HPDE6-E6E7 (cell line): ENCODE data around the gene SEC22A.

Experiments used
- DNase-seq: peaks from one replicate; pipeline ENCODE4 v3.0.0; 2011; ENCODE audit warnings: missing footprints; ENCODE audit errors: extremely low spot score

Gene SEC22A

GRCh38 chr3:123305192-123305591 is 103.4 kb downstream of the SEC22A start:
- no peak for DNase-seq

DNA sequence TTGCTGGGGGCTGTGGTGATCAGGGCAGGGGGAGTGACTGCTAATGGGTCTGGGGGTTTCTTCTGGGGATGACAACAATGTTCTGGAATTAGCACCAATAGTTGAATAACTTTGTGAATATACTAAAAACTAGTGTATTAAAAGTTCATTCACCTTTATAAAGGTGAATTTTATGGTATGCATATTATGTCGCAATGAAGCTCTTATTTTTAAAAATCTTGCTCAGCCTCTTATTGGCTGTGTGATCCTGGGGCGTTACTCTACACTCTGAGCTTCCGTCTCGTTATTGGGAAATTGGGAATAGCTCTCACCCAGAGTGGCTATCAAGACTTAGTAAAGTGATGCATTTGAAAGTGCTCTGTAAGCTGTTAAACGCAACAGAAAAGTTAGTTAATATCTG is 105.3 kb downstream of the SEC22A start:
- DNase-seq, result no peak

DNA sequence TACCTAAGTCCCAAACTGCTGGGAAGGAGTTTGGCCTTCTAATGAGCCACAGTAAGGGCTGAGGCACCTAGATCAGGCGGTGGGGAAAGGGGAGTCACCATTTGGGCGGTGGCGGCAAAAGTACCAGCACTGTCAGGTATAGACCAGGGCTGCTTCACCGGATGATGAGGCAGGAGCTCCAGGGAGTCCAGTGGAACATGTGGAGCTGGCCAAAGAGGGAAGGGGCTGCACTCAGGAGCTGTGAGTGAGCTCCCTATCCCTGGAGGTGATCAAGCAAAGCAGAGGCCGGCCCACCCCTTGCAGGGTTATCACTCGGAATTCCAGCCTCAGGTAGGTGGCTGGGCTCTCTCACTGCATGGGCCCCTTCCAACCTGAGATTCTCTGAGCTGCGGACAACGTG is 108.4 kb downstream of the SEC22A start:
- DNase-seq, result no peak

DNA sequence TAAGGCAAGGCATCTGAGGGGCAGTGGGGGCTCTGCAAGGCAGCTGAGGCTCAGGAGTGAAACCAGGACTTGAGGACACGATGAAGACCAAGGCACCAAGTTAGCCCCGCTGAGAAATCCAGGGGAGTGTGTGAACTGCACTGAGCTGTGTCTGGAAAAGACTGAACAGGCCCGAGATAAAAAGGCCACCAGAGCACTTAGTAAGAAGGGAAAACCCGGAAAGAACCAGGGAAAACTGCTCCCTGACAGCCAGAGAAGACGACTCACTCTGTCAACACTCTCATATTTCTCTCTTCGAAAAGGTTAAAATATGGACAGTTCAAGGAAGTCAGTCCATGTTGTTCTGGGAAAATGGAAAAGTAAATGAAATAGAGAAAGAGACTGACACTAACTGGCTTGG is 109.0 kb downstream of the SEC22A start:
- no peak for DNase-seq

DNA sequence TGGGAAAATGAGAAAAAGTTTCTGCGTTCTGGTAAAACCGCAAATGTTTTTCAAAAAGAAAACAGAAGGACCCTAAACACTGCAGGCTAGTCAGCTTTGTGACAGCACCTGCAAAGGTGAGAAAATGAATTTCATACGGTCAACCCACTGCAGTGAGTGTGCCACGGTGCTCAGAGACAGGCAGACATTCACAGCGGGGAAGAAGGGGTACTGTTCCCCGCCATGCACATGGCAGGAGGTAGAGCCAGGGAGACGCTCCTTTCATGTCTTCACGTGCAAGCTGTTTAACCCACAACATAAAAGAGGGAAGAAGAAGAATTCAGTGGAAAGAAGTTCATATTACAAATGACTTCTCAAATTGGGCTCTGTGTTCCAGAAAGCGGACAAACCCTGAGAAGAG is 109.5 kb downstream of the SEC22A start:
- no peak for DNase-seq

DNA sequence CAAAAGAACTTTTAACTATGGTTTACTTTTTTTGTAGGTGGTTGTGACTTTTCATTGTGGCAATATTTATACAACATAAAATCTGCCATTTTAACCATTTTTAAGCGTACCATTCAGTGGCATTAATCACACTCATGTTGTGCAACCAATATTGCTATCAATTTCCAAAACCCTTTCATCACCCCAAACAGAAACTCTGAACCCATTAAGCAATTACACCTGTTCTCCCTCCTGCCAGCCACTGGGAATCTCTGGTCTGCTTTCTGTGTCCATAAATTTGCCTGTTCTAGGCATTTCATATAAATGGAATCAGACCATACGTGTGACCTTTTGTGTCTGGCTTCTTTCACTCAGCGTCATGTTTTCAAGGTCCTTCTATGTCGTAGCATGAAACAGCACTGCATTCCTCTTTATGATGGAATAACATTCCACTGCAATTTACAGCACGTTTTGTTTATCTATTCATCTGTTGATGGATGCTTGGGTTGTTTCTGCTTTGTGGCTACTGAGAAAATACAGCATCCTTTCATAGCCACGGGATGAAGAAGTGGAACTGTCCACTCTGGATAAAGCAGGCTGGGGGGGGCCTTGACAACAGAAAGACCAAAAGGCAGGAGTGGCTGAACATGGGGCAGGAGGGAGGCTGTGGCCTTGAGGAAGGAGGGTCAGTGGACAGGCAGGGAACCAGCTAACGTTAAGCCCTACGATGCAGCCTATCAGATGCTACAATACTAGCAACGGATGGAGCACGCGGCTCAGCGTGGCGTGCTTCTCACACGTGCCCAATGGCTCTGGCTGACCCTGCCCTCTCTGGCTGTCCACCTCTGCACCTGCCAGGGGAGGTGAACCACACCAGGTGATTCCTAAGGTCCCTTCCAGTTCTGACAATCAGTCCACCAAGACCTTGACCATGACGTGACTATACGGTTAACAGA is 110.9 kb downstream of the SEC22A start:
- no peak for DNase-seq

DNA sequence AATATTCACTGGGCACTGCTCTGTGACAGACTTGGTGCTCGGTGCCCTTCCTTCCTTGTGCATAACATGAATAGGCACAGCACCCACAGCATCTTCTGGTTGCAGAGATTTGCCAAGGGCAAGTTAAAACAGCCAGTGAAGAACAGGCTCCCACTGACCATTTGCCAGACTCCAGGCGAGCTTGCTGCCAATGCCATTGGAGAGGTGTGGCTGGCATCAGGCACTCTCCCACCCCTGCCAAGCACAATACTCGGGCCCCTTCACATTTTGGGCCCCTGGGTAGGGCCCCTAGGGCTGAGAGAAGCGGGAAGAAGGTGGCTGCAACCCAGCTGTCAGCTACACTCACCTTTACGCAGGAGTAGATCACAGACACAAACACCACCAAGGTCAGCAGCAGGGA is 112.1 kb downstream of the SEC22A start:
- DNase-seq, result no peak

DNA sequence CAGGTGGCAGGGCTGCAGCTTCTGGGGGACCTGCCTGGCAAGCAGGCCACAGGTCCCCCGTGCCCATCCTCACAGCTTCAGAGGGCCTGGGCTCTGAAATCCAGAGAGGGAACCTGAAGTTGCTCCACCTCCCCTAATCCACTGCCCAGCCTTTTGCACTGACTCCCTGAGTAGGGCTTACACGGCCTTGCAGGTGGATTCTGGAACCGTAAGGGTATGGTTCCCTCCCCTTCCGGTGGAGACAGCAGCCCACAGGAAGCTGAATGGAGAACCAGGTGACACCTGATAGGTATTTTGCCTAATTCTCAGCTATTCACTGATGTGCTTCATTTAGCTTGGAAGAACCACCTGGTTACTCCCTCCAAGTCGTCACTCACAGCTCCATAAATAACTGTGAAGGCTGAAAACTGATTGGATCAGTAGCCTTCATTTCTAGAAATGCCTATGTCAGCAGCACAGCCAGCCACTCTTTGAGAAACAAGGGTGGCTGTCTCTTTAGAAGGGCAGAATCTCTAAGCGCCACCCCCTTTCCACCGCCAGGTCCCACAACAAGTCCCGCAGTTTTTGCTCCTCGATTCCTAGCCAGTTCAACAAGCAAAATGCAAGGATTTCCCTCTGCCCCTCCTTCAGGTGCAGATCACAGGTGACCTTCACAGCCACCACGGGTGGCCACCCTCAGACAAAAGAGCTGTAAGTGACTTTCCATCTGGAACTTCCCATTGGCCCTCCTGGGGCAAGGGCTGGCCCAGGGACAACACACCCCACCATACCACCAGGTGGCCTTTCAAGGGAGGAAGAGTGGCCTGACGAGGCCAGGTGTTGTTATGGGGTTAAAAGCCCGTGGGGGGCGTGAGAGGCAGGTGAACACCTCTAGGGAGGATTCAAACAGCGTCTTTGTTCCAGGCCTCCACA is 112.9 kb downstream of the SEC22A start:
- no peak for DNase-seq

GRCh38 chr3:123315271-123315595 is 113.5 kb downstream of the SEC22A start:
- DNase-seq, result no peak

DNA sequence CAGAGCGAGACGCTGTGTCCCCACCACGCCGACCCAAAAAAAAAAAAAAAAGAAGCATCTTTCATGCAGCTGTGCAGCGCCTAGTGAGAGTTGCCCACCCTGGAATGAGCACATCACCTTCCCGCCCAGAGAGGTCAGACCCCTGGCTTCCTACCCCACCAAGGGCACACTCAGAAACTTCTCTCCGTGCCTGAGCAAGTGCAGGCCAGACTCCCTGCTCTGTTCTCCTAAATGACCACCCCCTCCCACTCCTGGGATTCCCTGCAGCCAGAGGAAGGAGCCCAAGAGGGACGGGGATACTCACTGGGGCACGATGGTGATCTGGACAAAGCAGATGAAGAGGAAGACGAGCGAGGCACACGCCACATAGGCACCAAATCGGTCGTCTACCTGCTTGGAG is 116.0 kb downstream of the SEC22A start:
- DNase-seq, result no peak

- no peak for DNase-seq
These were observed 116.6 kb downstream of the SEC22A start for GRCh38 chr3:123318374-123318773.

GRCh38 chr3:123319760-123320159 is 118.0 kb downstream of the SEC22A start:
- DNase-seq, result no peak

- no peak for DNase-seq
These were observed 118.5 kb downstream of the SEC22A start for GRCh38 chr3:123320221-123320620.

DNA sequence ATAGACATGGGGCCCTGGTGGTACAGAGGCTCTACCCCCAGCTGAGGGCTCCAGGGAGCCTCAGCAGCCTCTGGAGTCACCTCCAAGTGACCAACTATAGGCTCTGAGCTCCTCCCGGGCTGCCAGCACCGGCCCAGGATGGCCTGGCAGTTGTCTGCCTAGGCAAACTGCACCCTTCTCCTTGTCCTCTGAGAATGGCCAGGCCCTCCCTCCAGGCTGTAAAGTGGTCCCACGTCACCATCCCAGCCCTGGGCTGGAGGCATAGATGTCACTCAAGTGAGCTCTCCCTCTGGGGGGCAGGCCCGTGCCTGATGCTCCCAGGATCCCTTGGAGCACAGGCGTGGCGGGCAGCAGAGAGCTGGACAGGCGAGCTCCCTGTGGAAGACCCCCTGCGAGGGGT is 120.1 kb downstream of the SEC22A start:
- no peak for DNase-seq

DNA sequence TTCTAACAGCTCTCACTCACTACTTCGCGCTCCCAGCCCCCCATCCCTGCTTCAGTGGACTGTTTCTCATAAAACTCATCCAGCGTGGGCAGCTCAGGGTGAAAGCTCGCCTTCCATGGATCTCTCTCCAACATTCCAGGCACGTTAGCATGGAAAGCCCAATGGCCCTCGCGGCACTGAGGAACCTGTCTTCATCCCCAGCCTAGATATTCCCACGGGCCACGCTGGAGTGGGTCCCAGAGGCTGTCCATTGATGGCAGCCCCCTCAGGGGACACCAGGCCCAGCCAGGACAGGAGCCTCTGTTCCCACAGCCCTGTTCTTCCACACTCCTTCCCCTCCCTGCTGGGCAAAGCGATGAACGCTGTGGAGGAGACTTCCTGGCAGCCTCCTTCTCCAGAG is 121.1 kb downstream of the SEC22A start:
- DNase-seq, result no peak
